Neural cell (in vitro differentiated cells): ENCODE data around the gene F7.

Experiments
- POLR2AphosphoS5 ChIP-seq: IDR thresholded peaks from 2 replicates; pipeline ENCODE4 v1.6.1; 2012
- TF ChIP-seq, protein P1 (sequence below): fragments of 450-650 bp; IDR thresholded peaks from 2 replicates; pipeline ENCODE4 v1.5.1; 2014; ENCODE audit warnings: antibody characterized with exemption, mild to moderate bottlenecking, moderate library complexity; ENCODE audit not compliant: poor library complexity, severe bottlenecking

DNA sequence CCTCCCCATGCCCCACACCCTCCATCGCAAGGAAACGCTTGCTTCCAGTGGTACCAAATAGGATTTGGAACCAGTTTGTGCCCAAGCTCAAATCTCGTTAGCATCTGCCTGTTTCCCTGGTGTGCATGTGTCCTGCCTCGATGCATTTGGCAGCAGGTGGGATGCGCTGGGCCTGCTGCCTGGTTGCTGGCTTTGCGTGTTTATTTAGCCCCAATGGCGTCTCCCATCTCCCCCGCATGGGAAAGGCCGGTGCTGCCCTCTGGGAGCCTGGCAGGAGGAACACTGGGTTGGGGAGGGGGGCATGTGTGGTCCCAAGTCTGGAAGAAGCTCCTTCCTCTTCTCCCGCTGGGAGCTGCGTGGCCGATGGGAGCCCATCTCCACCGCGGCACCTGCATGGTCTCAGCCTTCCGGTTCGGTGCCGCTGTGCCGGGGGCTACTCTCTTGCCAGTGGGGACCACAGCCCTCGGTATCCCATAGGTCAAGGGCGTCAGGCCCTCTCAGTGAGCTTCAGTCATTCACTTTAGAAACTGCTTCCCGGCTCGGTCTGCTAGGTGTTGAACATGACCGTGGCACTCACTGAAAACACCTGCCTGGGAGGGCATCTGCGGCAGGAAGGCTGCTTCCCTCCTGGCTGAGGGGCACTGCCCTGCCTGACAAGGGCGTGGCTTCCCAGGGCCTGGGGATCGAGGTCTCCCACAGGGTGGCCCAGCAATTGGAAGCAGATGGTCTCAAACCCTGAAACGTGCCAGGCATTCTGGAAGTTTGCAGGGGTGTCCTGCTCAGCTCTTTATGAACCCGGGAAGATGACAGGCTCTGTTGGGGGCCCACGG, 11.8 kb upstream of the F7 start:
- TF ChIP-seq, protein P1, sequence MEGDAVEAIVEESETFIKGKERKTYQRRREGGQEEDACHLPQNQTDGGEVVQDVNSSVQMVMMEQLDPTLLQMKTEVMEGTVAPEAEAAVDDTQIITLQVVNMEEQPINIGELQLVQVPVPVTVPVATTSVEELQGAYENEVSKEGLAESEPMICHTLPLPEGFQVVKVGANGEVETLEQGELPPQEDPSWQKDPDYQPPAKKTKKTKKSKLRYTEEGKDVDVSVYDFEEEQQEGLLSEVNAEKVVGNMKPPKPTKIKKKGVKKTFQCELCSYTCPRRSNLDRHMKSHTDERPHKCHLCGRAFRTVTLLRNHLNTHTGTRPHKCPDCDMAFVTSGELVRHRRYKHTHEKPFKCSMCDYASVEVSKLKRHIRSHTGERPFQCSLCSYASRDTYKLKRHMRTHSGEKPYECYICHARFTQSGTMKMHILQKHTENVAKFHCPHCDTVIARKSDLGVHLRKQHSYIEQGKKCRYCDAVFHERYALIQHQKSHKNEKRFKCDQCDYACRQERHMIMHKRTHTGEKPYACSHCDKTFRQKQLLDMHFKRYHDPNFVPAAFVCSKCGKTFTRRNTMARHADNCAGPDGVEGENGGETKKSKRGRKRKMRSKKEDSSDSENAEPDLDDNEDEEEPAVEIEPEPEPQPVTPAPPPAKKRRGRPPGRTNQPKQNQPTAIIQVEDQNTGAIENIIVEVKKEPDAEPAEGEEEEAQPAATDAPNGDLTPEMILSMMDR = no peak
- TF ChIP-seq POLR2AphosphoS5 = no peak
